HG03378 (cell line): ENCODE results near the gene SLC25A44.

ENCODE experiments used
- ATAC-seq: cut with Tn5 transposase; IDR thresholded peaks from one replicate; pipeline ENCODE4 v1.9.1; 2021; ENCODE audit warnings: mild to moderate bottlenecking, moderate library complexity; ENCODE audit not compliant: unreplicated experiment

Gene SLC25A44, protein sequence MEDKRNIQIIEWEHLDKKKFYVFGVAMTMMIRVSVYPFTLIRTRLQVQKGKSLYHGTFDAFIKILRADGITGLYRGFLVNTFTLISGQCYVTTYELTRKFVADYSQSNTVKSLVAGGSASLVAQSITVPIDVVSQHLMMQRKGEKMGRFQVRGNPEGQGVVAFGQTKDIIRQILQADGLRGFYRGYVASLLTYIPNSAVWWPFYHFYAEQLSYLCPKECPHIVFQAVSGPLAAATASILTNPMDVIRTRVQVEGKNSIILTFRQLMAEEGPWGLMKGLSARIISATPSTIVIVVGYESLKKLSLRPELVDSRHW

GRCh38 chr1:156193488-156194299 lies at the start of gene SLC25A44:
Gene SLC25A44, plus strand, starts transcription at chr1:156194104. Its CDS starts 5,744 bp downstream, at chr1:156199848.
- peak; percentile 91 for ATAC-seq

- ATAC-seq = no peak
Measured at GRCh38 chr1:156144742-156145141, 49.2 kb upstream of the SLC25A44 start.

DNA sequence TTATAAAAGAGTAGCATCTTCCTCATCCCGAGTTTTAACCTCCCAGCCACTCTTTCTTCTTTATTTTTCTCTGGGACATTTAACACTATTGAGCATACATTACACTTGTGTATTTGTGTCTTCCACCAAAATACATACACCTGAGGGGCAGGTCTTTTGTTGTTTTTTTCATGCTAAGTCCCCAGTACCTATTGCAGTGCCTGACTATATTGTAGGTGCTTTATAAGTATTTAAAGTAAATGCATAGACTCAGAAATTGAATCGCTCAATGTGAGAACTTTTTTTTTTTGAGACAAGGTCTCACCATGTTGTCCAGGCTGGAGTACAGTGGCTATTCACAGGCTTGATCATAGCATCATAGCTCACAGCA lies 48.3 kb upstream of the SLC25A44 start:
- ATAC-seq = no peak

DNA sequence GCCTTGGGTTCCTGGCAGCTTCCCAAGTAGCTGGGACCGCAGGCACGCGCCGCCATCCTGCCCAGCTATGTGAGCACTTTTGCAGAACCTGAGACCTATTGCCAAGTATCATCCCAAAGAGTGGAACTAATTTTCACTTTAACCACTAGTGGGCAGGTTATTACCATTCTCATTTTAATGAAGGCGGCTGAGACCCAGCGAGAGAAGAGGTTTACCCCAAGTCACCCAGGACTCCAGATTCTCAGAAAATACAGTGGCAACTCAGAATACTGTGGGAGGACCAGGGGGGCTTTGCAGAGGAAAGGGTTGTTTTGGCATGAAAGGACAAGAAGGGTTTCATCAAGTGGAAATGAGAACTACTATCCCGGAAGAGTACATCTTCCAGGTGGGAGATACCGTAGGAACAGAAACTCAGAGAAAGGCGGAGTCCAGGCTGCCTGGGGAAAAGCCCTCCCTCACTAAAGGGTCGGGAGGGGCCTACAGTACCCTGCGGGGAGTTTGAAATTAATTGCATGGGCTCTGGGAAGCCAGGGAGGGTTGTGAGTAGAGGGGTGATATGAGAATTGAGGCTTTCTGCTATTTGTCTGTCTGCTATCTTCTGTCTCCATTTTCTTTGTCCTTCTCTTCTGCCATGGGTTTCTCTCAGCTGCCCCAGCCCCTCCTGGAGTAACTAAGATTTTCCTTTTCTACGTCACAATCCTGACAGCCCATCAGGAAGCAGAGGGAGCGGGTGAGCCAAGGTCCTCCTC lies 47.7 kb upstream of the SLC25A44 start:
- ATAC-seq = peak; percentile 34

GRCh38 chr1:156146769-156147405 lies 47.0 kb upstream of the SLC25A44 start:
- ATAC-seq = no peak

- no peak for ATAC-seq
Measured at GRCh38 chr1:156148216-156148615, 45.7 kb upstream of the SLC25A44 start.

DNA sequence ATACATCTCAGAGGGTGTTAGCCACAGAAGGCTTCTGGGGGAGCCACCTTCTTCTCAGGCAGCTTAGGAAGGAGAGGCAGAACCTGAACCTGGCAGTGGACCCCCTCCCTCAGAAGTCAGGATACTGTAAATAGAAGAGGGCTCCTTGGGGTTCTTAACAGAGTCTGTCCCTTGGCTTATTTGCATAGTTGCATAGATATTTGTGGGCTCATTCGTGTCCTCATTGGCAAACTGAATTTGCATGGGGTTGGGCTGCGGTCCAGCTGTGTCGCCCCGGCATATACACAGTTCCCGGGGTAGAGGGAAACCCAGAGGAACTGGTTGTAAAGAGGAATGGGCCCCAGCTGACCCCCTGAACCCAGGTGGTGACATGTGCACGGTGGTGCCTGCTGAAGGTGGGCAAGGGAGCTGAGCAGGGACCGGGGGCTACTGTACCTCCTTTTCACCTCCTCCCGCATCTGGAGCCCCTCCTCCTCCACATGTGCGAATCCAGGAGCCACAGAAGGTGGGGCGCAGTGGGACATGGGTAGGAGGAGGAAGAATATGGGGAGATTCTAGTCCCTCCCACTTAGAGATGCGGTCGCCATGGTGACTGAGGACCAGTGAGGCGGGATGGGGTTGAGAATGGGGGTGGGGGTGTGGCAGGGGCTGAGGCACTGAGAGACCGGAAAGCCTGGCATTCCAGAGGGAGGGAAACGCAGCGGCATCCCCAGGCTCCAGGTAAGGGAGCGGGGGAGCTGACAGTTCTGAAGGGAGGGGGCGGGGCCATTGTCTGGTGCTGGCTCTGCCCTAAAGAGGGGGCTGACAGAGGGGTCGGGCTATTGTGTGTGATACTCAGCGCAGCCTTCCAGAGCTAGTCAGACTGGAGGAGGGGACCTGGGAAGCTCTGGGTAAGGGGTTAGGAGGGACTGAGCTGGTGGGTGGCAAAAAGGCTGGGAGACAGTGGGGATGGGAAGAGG lies 44.3 kb upstream of the SLC25A44 start:
- ATAC-seq = peak; percentile 47

GRCh38 chr1:156150333-156151011 lies 43.4 kb upstream of the SLC25A44 start:
- no peak for ATAC-seq

GRCh38 chr1:156151093-156151688 lies 42.7 kb upstream of the SLC25A44 start:
- ATAC-seq = peak; percentile 28

GRCh38 chr1:156152628-156153027 lies 41.3 kb upstream of the SLC25A44 start:
- no peak for ATAC-seq

DNA sequence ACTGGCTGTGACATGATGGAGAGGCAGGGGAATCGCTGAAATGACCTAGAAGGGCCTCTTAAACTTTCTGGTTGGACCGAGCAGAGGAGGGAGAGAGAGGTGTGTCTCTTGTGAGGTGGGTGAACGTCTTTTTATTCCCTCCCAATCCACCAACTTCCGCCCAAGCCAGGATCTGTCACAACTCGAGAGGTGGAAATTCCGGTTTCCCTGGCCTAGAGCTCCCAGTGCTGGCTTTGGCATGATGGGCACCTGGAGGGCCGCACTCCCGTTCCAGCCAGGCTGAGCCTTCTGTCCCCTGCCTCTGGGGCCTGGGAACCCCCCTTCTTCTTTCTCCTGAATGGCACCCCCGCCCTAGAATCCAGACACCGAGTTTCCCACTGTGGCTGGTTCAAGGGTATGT lies 40.5 kb upstream of the SLC25A44 start, which contains the start of gene SEMA4A:
SEMA4A (plus strand) TSS at position 224 of the 400 bp plus-strand sequence. CDS start 994 bp downstream, outside the sequence.
- ATAC-seq = no peak

DNA sequence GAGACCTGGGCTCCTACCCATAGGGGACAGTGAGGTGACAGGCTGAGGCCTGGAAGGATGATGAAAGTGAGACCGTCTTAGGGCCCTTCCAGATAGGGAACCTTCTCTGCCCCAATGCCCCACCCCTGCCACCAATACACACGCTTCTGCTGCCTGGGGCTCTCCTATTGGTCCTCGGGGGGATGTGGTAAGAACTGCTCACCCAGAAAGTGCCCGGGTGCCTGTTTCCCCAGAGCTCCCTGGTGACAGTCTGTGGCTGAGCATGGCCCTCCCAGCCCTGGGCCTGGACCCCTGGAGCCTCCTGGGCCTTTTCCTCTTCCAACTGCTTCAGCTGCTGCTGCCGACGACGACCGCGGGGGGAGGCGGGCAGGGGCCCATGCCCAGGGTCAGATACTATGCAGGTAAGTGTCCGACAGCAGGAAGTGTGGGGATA lies 39.6 kb upstream of the SLC25A44 start:
- ATAC-seq = peak; percentile 32

- no peak for ATAC-seq
Measured at GRCh38 chr1:156155756-156156510, 38.0 kb upstream of the SLC25A44 start.

GRCh38 chr1:156157506-156157905 lies 36.4 kb upstream of the SLC25A44 start:
- no peak for ATAC-seq

DNA sequence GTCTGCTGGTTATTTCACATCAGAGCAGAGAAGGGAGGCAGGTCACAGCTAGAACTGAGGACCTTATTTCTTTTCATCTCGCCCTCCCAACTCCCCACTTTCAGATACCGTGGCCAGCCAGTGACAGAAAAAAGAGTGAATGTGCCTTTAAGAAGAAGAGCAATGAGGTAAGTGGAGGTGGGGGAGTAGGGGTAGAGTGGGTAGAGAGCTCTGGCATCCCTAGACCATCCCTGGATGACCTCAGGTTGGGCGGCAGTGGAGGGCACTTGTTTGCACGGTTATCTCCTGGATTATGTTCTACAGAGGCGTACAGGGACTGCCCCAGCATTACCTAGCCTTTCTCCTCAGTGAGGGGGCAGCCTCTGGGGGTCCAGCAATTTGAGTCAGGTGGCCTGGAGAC lies 35.9 kb upstream of the SLC25A44 start:
- ATAC-seq = no peak

DNA sequence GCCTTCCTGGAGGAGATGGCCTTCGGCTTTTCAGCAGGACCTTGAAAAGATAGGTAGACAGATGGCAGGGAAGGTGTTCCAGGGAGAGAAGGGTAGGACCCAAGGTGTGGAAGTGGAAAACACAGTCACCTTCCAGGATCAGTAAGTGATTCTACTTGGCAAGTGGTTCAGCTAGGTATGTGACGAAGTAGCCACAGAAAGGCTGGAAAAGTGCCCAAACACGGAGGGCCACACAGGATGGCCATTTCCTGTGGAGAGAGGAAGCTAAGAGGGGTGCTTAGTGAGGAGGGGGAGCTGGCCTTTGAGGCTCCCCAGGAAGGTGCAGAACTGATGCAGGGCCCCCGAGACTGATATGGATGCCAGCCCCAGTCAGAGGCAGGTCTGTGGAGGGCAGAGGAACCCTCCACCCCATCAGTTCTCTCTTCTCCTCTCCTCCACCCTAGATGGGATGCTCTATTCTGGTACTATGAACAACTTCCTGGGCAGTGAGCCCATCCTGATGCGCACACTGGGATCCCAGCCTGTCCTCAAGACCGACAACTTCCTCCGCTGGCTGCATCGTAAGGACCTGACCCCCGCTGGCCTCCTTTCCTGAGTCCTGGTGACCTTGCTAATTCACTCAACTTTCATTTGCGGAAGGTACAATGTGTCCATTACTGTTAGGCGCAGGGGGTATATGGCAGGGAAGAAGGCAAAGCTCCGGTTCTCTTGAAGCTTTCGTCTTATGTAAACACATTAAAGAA lies 33.7 kb upstream of the SLC25A44 start:
- no peak for ATAC-seq

DNA sequence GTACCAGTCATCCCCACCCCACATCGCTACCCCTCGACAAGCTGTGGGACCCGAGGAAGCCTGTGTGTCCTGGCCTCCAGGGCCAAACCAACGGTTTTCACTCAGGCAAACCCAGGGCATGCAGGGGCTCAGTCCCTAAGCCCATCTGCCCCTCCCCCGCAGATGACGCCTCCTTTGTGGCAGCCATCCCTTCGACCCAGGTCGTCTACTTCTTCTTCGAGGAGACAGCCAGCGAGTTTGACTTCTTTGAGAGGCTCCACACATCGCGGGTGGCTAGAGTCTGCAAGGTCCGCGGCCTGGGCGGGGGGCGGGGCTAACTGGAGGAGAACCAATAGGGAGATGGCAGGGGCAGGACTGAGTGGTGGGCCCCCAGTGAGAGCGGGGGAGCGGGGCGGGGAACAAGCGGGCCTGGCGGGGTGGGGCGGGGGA lies 33.1 kb upstream of the SLC25A44 start:
- no peak for ATAC-seq
